K562 (cell line): ENCODE data around the gene BZW1. TPM values are rescaled to one million over a fixed set of nuclear protein-coding genes. Genes with fewer than 3 reads are reported as not detected.

Experiments used
- ATF1 ChIP-seq, 2 experiments: fragments of 450-650 bp in 1 of 2; IDR thresholded peaks; 2 replicates each; pipeline ENCODE4 v1.6.1; 2016; ENCODE audit warnings: missing compliant biosample characterization in 1 of 2, missing genetic modification characterization in 1 of 2
- BCOR ChIP-seq: fragments of 450-650 bp; IDR thresholded peaks from 2 replicates; pipeline ENCODE4 v1.6.1; 2016
- CBX5 ChIP-seq: IDR thresholded peaks from 2 replicates; pipeline ENCODE4 v1.6.1; 2014; ENCODE audit warnings: low read depth, borderline replicate concordance
- ZNF436 ChIP-seq: fragments of 250-450, 450-650 bp; sonication (Bioruptor Pico); formaldehyde crosslinking; IDR thresholded peaks from 2 replicates; pipeline ENCODE4 v1.7.0; 2020; ENCODE audit warnings: mild to moderate bottlenecking
- ZNF717 ChIP-seq: fragments of 250-450 bp; sonication (Bioruptor Pico); IDR thresholded peaks from 2 replicates; pipeline ENCODE4 v1.5.0; 2021
- polyA plus RNA-seq, 8 experiments: library from polyadenylated mRNA; depleted of rRNA in 4 of 8; stranded (reverse) in 5 of 8; unstranded in 3 of 8; fragments of >200 nt; fragmentation: Nextera tagmentation in 2 of 8; fragmentation: Illumina TruSeq in 1 of 8; extraction: Ambion mirVana in 2 of 8; extraction: Trizol in 1 of 8; gene quantifications; 2 replicates each; pipeline versions ENCODE4 v1.2.1 to v1.2.3, GENCODE V29; 2011 to 2014; ENCODE audit warnings: inconsistent platforms in 1 of 8, missing spikeins in 1 of 8
- total RNA-seq, 7 experiments: library from RNA; depleted of rRNA in 6 of 7; stranded (reverse); fragments of >200 nt in 6 of 7; fragmentation: Illumina TruSeq in 2 of 7; extraction: Trizol in 2 of 7; gene quantifications; 2 replicates each; pipeline versions ENCODE4 v1.2.1 to v1.2.3, GENCODE V29; 2011 to 2021; ENCODE audit warnings: low replicate concordance in 1 of 7
- TF ChIP-seq, protein P1 (sequence below): fragments of 250-450 bp; sonication (Bioruptor Pico); IDR thresholded peaks from 2 replicates; pipeline ENCODE4 v1.4.0; 2020
- TF ChIP-seq, protein P2 (sequence below): fragments of 250-450 bp; sonication (Bioruptor Pico); IDR thresholded peaks from 2 replicates; pipeline ENCODE4 v1.8.0; 2021; ENCODE audit warnings: borderline replicate concordance, mild to moderate bottlenecking, moderate library complexity; ENCODE audit not compliant: poor library complexity, severe bottlenecking
- TF ChIP-seq, protein P3 (sequence below), 2 experiments: fragments of 450-650 bp; formaldehyde crosslinking in 1 of 2; IDR thresholded peaks; 2 replicates each; pipeline versions ENCODE4 v1.4.0 to v1.6.1; 2014 to 2020; ENCODE audit warnings: mild to moderate bottlenecking in 2 of 2, borderline replicate concordance in 1 of 2, low read depth in 1 of 2
- TF ChIP-seq, protein P4 (sequence below), 2 experiments: IDR thresholded peaks; 2 replicates each; pipeline ENCODE4 v1.6.1; 2011; ENCODE audit warnings: borderline replicate concordance in 1 of 2, control low read depth in 1 of 2, low read depth in 1 of 2, low read length in 1 of 2, mild to moderate bottlenecking in 1 of 2, mixed read lengths in 1 of 2, moderate library complexity in 1 of 2; ENCODE audit not compliant: insufficient read depth in 1 of 2, insufficient read length in 1 of 2, poor library complexity in 1 of 2, severe bottlenecking in 1 of 2; ENCODE audit errors: extremely low read depth in 1 of 2

Gene BZW1
- total and polyA plus RNA-seq, 9 of the 15 experiments (the other 6 are each of a cell fraction or from before 2014, with no cell fraction given): 110 to 244 (median 198) TPM

- no peak for TF ChIP-seq ZNF436
- TF ChIP-seq, protein P1, sequence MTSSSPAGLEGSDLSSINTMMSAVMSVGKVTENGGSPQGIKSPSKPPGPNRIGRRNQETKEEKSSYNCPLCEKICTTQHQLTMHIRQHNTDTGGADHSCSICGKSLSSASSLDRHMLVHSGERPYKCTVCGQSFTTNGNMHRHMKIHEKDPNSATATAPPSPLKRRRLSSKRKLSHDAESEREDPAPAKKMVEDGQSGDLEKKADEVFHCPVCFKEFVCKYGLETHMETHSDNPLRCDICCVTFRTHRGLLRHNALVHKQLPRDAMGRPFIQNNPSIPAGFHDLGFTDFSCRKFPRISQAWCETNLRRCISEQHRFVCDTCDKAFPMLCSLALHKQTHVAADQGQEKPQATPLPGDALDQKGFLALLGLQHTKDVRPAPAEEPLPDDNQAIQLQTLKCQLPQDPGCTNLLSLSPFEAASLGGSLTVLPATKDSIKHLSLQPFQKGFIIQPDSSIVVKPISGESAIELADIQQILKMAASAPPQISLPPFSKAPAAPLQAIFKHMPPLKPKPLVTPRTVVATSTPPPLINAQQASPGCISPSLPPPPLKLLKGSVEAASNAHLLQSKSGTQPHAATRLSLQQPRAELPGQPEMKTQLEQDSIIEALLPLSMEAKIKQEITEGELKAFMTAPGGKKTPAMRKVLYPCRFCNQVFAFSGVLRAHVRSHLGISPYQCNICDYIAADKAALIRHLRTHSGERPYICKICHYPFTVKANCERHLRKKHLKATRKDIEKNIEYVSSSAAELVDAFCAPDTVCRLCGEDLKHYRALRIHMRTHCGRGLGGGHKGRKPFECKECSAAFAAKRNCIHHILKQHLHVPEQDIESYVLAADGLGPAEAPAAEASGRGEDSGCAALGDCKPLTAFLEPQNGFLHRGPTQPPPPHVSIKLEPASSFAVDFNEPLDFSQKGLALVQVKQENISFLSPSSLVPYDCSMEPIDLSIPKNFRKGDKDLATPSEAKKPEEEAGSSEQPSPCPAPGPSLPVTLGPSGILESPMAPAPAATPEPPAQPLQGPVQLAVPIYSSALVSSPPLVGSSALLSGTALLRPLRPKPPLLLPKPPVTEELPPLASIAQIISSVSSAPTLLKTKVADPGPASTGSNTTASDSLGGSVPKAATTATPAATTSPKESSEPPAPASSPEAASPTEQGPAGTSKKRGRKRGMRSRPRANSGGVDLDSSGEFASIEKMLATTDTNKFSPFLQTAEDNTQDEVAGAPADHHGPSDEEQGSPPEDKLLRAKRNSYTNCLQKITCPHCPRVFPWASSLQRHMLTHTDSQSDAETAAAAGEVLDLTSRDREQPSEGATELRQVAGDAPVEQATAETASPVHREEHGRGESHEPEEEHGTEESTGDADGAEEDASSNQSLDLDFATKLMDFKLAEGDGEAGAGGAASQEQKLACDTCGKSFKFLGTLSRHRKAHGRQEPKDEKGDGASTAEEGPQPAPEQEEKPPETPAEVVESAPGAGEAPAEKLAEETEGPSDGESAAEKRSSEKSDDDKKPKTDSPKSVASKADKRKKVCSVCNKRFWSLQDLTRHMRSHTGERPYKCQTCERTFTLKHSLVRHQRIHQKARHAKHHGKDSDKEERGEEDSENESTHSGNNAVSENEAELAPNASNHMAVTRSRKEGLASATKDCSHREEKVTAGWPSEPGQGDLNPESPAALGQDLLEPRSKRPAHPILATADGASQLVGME (CRISPR knock-in tag): no peak
- TF ChIP-seq ATF1 (CRISPR knock-in tag; IDR thresholded peaks at IDR 0.05): no peak
- TF ChIP-seq ATF1 (tag; IDR thresholded peaks at IDR 0.05): no peak
- TF ChIP-seq, protein P2, sequence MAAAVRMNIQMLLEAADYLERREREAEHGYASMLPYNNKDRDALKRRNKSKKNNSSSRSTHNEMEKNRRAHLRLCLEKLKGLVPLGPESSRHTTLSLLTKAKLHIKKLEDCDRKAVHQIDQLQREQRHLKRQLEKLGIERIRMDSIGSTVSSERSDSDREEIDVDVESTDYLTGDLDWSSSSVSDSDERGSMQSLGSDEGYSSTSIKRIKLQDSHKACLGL (CRISPR knock-in tag): no peak
- 0 out of 2 replicates have a peak, but pooled peaks have one; percentile 19 for TF ChIP-seq BCOR
- no peak for TF ChIP-seq ZNF717
- TF ChIP-seq CBX5: no peak
- TF ChIP-seq, protein P3, sequence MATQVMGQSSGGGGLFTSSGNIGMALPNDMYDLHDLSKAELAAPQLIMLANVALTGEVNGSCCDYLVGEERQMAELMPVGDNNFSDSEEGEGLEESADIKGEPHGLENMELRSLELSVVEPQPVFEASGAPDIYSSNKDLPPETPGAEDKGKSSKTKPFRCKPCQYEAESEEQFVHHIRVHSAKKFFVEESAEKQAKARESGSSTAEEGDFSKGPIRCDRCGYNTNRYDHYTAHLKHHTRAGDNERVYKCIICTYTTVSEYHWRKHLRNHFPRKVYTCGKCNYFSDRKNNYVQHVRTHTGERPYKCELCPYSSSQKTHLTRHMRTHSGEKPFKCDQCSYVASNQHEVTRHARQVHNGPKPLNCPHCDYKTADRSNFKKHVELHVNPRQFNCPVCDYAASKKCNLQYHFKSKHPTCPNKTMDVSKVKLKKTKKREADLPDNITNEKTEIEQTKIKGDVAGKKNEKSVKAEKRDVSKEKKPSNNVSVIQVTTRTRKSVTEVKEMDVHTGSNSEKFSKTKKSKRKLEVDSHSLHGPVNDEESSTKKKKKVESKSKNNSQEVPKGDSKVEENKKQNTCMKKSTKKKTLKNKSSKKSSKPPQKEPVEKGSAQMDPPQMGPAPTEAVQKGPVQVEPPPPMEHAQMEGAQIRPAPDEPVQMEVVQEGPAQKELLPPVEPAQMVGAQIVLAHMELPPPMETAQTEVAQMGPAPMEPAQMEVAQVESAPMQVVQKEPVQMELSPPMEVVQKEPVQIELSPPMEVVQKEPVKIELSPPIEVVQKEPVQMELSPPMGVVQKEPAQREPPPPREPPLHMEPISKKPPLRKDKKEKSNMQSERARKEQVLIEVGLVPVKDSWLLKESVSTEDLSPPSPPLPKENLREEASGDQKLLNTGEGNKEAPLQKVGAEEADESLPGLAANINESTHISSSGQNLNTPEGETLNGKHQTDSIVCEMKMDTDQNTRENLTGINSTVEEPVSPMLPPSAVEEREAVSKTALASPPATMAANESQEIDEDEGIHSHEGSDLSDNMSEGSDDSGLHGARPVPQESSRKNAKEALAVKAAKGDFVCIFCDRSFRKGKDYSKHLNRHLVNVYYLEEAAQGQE (IDR thresholded peaks at IDR 0.05; ENCODE audit: borderline replicate concordance): peak; percentile 64
- TF ChIP-seq, protein P3 (CRISPR knock-in tag; IDR thresholded peaks at IDR 0.05; ENCODE audit: low read depth): no peak
- TF ChIP-seq, protein P4, sequence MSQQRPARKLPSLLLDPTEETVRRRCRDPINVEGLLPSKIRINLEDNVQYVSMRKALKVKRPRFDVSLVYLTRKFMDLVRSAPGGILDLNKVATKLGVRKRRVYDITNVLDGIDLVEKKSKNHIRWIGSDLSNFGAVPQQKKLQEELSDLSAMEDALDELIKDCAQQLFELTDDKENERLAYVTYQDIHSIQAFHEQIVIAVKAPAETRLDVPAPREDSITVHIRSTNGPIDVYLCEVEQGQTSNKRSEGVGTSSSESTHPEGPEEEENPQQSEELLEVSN (IDR thresholded peaks at IDR 0.05; ENCODE audit: borderline replicate concordance in 1 of 2, extremely low read depth in 1 of 2, insufficient read depth in 1 of 2, insufficient read length in 1 of 2, low read depth in 1 of 2, low read length in 1 of 2, poor library complexity in 1 of 2, severe bottlenecking in 1 of 2): peak; percentile 25 to 59
These were observed 662 bp downstream of the BZW1 start (continued) for GRCh38 chr2:200812122-200813022.
